Activated CD4-positive, alpha-beta T cell treated with anti-CD3 and anti-CD28 coated beads, Interleukin-2, Interleukin-4, amounts not matched to agents 100 ng/mL and 50 ng/mL, durations not matched to agents 16 hours and 8 hours (primary cell): ENCODE measurements around the gene ITPRID2.
A peak's percentile ranks its signal among the peaks of the same experiment; 100 is the strongest.

Source experiments
- DNase-seq: peaks from one replicate; pipeline ENCODE4 v3.0.0-alpha.2; 2020; ENCODE audit warnings: low spot score

The ITPRID2 gene

DNA sequence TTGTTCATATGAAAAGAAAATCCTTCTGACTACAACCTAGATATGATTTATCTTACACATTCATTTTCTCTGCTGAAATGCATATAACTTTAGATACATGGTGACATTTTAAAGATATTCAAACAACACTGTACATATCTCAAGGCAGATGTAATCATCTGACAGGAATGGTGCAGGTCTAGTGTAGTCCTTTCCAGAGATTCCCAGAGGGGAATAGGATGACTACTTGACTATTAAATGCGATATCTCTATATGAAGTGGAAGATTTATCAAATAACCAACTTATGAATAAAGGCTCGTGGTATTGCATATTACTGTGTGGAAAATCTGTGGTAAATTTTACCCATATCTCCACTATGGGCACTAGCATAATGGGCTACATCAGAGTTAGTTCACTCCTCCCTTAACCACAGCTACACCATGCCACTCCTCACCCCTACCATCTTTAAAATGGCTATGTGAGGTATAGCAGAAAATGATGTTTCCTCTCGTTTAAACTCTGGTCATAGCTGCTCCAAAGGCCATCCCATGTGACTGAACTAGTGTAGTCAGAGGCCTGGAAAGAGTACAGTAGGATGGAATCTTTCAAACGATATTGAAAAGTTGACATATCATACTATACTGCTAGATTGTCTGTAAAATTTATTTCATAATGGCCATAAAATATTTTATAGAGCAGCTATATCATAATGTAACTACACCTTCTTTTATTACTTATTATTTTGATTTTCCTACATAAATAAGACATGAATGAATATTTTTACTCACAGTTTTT is 9.1 kb upstream of the ITPRID2 start:
- DNase-seq: no peak

DNA sequence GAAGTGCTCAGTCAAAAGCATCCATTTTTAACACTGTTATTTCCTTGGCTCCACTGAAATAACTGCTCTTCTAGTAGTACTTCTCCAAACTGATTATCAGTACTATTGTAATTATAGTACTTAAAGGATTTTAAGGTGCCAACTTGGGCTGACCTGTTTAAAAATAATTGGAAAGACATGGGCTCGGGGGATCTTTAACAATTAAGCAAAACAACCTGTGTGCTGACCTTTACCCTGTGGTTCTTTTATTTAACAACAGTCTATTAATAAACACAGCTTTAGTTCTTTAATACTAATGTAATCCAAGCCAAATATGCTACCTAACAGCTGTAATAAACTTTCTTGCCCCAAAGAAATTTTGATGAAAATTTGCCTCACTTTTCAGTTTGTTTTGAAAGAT is 6.9 kb upstream of the ITPRID2 start:
- no peak for DNase-seq

DNA sequence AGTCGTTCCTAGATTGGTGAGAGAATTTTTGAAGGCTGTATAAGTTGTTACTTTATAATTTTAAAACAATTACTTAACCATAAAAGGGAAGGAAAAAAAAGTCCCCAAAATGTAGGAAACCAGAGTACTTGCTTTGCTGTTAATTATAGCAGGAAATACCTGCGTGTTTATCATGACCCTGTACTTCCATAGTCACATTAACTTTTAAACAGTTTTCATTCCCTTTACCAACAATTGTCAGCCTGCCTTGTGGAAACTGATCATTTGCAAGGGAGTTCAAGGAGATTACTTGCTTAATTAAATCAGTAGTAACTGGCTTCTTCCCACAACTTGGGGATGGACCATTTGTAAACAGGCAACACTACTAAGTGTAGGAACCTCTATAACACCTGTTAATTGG is 6.4 kb upstream of the ITPRID2 start:
- no peak for DNase-seq

- no peak for DNase-seq
Measured at GRCh38 chr2:181886192-181886591, 5.3 kb upstream of the ITPRID2 start.

DNA sequence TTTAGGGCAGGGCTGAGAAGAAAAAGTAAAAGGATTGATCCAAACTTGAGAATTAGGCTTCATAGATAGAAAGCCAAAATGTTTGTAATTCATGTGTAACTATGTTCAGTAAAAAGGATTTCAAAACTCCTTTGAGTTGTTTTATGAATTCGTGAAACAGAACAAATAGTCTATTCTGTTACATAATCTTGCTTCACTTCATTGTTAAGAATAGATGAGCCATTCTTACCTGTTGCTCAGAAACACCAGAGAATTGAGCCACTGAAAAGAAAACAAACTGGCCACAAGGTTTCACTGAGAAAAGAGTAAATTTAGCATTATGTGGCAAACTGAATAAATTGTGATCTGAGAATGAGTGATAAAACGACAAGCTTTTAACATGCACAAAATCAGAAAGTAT is 4.5 kb upstream of the ITPRID2 start:
- no peak for DNase-seq

DNA sequence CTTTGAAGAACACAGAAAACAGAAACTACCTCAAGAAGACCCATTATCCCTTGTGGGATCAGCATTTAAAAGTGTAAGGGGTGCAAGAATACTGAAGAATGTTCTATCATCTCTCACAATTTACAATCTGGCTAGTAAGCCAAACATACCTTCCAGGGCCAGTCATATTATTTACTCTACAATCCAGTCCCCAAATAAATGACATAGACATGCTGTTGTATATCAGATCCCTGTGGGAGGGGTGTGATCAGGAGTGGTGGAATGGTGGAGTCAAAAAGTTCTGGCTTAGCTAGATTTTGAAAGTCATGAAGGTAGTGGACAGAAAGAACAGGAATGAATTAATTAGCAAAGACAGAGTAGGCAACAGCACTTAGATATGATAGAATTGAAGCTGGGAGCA is 1.8 kb upstream of the ITPRID2 start:
- DNase-seq: no peak

DNA sequence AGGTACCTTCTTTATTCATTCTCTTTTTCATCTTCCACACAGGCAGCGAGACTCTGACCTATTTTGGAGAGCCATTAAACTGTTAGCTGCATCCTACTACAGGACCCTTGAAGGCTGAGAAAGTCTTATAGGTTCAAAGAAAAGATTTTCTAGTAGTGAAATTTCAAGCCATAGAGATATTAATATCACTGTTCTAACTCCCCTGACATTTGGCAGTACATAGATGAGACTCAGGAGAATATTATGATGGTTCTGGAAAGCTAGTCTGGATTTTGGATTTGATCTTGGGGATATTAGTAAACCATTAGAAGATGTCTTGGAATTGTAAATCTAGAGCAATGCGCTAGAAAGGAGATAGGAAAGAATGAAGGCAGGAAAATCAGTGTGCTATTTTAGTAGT is 1.3 kb upstream of the ITPRID2 start:
- no peak for DNase-seq

- DNase-seq: peak; percentile 60
Measured at GRCh38 chr2:181891966-181892798, 652 bp downstream of the ITPRID2 start.

GRCh38 chr2:181892799-181893435 is 1.4 kb downstream of the ITPRID2 start:
- no peak for DNase-seq

DNA sequence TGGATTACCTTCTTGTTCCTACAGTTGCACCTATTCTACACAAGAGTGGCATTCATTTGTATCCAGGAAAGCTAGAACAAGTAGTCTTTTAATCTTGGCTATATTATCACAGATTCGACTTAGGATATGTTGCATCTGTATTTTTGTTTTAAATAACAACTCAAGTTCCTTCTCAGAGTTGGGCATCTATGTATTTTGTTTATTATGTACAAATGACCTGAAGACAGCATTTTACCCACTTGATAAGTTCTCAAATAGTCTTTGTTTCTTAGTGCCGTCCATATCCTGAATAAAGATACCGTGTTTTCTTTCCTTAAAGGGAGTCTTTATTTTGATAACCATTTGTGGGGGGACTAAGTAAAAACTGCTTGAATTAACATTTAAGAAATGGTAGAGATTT is 2.9 kb downstream of the ITPRID2 start:
- no peak for DNase-seq

- no peak for DNase-seq
Measured at GRCh38 chr2:181895818-181896217, 4.3 kb downstream of the ITPRID2 start.

GRCh38 chr2:181896286-181896685 is 4.8 kb downstream of the ITPRID2 start:
- no peak for DNase-seq

GRCh38 chr2:181900007-181900651 is 8.6 kb downstream of the ITPRID2 start:
- no peak for DNase-seq

DNA sequence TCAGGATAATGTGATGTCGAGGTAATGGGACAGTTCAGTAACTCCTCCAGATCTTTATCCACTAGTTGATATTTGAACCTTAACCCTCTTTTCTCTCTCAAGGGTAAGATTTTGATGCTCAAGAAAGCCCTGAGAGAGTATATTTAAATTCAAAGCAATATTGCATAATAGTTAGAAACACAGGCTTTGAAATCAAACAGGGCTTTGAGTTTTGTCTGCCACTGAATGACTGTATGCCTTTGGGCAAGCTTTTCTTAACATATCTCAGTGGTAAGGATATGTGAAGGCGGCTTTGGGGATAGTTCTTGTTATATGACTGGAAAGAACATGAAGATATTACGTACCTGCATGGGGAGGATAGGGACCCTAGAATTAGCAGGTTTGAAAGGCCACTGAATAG is 11.1 kb downstream of the ITPRID2 start:
- DNase-seq: no peak

GRCh38 chr2:181904022-181904632 is 12.6 kb downstream of the ITPRID2 start:
- peak; percentile 10 for DNase-seq

DNA sequence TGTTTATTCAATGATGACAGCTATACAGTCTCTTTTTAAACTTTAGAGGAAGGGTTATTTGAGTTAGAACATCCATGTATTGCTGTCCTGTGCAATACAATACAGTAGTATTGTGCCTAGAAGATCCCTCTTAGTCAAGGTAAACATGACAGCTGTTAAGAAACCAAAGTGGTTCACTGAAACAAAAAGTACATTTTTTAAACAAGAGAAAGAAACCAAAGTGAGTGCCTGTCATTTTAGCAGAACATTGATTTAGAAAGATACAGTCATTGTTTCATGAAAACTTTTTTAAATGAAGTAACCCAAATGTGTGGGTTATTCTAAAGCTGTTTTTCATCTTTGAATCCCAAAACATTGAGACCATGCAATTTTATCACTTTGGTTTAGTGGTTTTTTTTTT is 15.5 kb downstream of the ITPRID2 start:
- peak; percentile 11 for DNase-seq

DNA sequence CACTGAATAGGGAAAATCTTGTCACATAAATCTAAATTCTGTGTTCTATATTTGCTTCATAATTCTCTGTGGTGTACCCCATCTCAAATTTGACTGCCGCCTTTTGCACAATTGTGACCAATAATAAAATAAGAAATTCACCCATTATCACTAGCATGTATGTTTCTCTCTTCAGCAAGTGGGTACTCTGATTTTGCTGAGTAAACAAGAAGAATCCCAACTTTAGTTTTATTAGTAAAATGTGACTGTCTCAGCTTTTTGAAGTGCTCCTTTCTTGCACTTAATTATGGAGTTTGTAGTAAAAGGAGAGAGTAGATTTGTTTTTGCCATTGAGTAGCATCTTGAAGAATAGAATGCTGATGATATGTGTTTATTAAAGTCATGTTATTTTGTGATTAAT is 16.1 kb downstream of the ITPRID2 start:
- no peak for DNase-seq

DNA sequence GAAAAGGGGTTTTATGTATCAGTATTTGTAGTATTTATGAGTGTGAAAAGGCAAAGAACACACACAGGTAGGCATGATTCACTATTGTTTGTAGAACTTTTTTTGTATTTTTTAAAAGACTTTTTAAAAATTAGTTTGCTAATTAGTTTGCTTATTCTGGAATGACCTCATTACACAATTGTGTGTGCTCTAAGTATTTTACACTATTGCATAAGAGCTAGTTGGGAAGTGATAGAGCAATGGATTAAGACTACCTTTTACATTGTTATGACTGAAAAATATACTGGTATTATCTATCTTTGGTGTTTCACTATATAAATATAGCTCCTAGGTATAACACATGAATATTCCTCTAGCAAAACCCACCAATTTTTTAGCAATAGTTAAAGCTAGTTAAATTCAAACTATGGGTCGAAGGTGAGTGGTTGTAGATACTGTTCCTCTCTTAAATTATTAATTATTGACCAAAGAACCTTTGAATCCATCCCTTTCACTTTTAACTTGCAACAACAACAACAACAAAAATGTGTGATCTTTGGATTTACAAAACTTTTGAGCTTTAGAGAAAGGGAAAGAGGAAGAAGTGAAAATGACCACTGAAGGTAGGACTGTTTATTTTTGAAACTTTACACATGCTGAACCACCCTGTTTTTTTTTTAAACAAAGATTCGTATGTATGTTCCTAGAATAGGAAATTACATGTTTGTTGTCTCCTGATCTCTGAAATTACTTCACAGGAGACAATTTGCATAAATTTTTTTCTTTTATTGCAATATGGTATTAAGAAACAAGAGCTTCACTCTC is 18.7 kb downstream of the ITPRID2 start:
- DNase-seq: no peak

GRCh38 chr2:181911830-181912229 is 20.3 kb downstream of the ITPRID2 start:
- DNase-seq: no peak

- no peak for DNase-seq
Measured at GRCh38 chr2:181915102-181915501, 23.6 kb downstream of the ITPRID2 start.
